Rectal smooth muscle tissue (tissue), 1 donor: ENCODE data around the gene MEF2B.
"Not testable (repeated sequence)": the region's sequence is repeated elsewhere in the genome, so short reads cannot be mapped to it uniquely, and the experiment has no call there.

Source experiments
- H3K27ac ChIP-seq: one replicate; pipeline ENCODE4 v1.7.0; 2013; ENCODE audit warnings: low read depth, low read length, inconsistent platforms
- H3K27me3 ChIP-seq: one replicate; pipeline ENCODE4 v1.7.0; 2013; ENCODE audit warnings: low read length; ENCODE audit not compliant: control insufficient read depth, insufficient read depth
- H3K36me3 ChIP-seq: one replicate; pipeline ENCODE4 v1.7.0; 2013; ENCODE audit warnings: low read length; ENCODE audit not compliant: control insufficient read depth, insufficient read depth
- H3K4me1 ChIP-seq: one replicate; pipeline ENCODE4 v1.7.0; 2013; ENCODE audit warnings: low read length; ENCODE audit not compliant: control insufficient read depth, insufficient read depth
- H3K4me3 ChIP-seq: one replicate; pipeline ENCODE4 v1.7.0; 2013; ENCODE audit warnings: low read length
- H3K9ac ChIP-seq: one replicate; pipeline ENCODE4 v1.7.0; 2013; ENCODE audit warnings: low read length

The MEF2B gene

DNA sequence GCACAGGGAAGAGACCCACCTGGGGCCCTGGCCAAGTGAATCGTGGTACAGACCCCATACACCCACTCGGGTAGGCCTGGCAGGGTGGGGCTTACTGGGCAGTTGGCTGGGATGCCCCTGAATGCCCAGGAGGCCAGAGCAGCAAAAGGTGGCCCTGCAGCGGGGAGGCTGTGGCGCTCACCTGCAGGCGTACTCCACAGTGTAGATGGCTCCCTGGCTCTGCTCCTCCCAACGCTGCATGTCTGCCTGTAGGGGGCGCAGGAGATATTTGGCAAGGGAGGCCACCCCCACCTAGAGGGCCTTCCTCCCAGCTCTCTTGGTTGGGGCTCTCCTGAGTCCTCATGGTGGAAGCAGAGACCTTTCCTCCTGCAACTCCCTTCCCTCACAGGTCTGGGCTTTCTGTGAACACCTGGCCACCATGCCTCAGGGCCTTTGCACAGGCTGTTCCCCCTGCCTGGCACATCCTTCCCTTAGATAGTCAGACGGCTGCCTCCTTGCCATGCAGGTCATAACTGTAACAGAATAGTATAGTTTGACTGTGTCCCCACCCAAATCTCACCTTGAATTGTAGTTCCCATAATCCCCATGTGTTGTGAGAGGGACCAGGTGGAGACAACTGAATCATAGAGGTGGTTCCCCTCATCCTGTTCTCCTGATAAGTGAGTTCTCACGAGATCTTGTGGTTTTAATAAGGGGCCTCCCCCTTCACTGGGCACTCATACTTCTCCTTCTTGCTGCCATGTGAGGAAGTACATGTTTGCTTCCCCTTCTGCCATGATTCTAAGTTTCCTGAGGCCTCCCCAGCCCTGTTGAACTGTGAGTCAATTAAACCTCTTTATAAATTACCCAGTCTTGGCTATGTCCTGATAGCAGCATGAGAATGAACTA, 16.0 kb upstream of the MEF2B start:
- Histone ChIP-seq H3K9ac (no peak overlapping the region), H3K27ac (no peak overlapping the region), H3K36me3 (peaks cover 9% of the 10 kb centered on the region), H3K4me3 (no peak overlapping the region), H3K27me3 (no peaks in the 10 kb centered on the region), H3K4me1 (peaks cover 15% of the 10 kb centered on the region)

GRCh38 chr19:19181488-19181998, 11.5 kb upstream of the MEF2B start:
- Histone ChIP-seq H3K27me3 (no peaks in the 10 kb centered on the region), H3K27ac (no peak overlapping the region), H3K4me3 (no peak overlapping the region), H3K9ac (no peak overlapping the region), H3K36me3 (peaks cover 20% of the 10 kb centered on the region), H3K4me1 (no peaks in the 10 kb centered on the region)

DNA sequence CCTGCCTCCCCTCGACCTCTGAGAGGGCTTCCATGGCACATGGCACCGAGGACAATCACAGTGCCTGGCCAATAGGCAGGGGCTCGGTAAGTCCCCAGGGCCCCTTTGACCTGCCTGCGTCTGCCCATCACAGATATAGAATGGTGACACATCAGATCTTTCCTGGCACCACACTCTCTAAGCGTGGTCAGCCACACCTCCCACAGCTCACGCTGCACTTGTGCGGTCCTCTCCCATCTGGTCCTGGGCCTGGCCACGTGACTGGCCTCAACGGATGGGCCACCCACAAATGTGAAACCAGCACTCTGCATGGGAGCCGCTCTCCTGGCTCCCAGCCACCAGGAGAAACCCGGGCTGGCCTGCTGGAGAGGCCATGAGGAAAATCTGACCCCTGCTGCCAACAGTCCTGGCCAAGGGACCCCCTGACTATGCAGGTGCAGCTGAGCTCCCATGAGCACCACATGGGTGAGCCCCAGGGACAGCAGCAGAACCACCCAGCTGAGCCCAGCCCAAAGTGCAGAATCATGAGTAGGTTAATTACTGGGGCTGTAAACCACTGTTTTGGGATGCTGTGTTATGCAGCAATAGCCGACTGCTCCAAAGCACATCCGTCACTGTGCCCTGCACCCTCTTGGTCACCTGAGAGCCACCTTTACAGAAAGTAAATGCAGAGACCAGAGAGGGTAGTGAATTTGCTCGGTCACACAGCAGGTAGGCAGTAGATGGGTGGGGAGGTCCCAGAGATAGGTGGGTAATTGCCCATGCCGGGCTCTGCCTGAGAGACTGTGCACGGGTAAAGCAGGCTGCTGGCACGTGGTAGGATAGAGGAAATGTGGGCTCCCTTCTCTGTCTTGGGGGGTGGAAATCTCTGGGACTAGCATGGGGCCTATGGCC, 9.7 kb upstream of the MEF2B start:
- Histone ChIP-seq H3K4me3 (no peak overlapping the region), H3K27ac (no peak overlapping the region), H3K9ac (no peak overlapping the region), H3K4me1 (no peaks in the 10 kb centered on the region), H3K27me3 (no peaks in the 10 kb centered on the region), H3K36me3 (peaks cover 21% of the 10 kb centered on the region)

DNA sequence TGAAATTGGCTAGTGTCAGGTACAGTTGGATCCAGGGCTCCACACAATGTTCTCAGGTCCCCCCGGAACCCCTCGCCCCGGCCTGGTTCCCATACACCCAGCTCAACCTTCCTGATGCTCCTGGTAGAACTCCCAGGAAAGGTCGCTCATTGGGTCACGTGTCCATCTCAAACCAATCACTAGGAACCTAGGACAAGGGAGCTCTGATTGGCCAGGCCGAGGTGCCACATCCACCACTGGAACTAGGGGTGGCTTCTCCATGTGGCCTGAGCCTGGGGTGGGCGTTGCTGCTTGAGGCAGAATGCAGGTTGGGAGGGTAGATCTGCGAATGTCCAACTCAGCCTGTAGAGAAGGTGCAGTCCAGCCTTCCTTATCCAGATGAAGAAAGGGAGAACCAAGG, 6.9 kb upstream of the MEF2B start:
- Histone ChIP-seq H3K36me3 (peaks cover 13% of the 10 kb centered on the region), H3K4me3 (no peak overlapping the region)

GRCh38 chr19:19173243-19173642, 3.2 kb upstream of the MEF2B start:
- not testable (repeated sequence) for H3K4me3 ChIP-seq, H3K27ac ChIP-seq, H3K36me3 ChIP-seq, H3K9ac ChIP-seq, H3K27me3 ChIP-seq, H3K4me1 ChIP-seq

More for the DNA sequence above, 6.9 kb upstream of the MEF2B start:
- H3K27me3 ChIP-seq: no peaks in the 10 kb centered on the region
- no peak overlapping the region for H3K27ac ChIP-seq
- H3K9ac ChIP-seq: no peak overlapping the region
- H3K4me1 ChIP-seq: no peaks in the 10 kb centered on the region

DNA sequence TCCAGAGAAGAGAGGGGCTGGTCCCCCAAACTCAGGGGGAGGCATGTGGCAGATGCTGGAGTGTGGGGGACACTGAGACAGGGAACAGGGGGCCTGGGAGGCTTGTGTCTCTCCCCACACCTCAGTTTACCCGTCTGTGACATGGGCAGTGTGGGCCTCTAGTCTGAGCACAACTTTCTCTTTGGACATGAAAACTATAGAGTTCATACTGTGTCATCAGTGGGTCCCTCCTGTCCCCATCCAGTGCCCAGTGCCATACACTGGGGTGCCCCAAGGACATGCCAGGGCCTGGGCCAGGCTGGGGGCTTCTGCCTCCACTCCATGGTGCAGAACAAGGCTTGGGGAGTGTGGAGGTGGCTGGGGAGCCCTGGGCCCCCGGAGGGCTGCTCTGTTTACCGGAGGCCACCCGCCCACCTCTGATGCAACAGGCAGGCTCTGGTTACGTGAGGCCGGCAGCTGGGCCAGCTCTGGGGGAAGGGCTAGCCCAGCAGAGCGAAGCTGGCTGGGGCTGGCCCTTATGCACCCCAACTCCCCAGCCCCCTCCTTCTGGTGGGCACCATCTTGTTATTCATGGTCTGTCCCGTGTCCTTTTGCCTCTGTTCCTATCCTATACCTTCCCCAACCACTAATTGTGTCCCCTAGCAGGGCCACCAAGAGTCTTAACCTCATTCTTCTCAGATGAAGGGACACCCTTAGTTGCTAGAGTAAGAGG, 1.9 kb upstream of the MEF2B start:
- no peak overlapping the region for H3K4me3 ChIP-seq

DNA sequence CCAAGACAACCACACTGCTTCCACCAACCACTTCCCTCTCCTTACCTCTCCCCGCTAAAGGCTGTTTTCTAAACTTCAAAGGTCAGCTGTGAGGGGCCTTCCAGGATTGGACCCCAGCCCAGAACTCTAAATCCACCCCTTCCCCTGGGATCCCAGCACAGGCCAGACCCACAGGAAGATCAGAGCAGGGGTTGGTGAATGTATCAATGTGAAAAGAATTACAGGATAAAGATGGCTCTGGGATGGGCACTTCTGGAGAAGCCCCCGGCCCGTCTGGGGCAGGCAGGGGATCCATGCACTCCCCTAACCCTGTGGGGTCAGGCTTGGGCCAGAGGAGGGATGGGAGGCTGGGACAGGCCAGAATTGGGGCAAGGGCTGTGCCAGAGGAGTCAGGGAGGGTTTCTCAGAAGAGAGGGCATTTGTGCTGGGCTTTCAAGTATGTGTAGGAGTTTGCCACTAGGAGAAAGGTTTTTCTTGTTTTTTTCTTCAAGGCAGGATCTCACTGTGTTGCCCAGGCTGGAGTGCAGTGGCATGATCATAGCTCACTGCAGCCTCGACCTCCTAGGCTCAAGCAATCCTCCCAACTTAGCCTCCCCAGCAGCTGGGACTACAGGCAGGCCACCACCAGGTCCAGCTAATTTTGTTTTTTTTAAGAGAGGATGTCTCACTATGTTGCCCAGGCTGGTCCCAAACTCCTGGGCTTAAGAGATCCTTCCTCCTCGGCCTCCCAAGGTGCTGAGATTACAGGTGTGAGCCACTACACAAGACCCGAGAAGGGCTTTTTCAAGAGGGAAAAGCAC, 1.0 kb upstream of the MEF2B start:
- no peaks in the 10 kb centered on the region for H3K4me1 ChIP-seq
- H3K27me3 ChIP-seq: no peaks in the 10 kb centered on the region
- H3K4me3 ChIP-seq: no peak overlapping the region
- no peak overlapping the region for H3K9ac ChIP-seq
- no peak overlapping the region for H3K27ac ChIP-seq
- no peaks in the 10 kb centered on the region for H3K36me3 ChIP-seq

More for the DNA sequence above, 1.9 kb upstream of the MEF2B start:
- Histone ChIP-seq H3K36me3 (peaks cover 2% of the 10 kb centered on the region), H3K4me1 (no peaks in the 10 kb centered on the region), H3K27me3 (no peaks in the 10 kb centered on the region), H3K9ac (no peak overlapping the region), H3K27ac (no peak overlapping the region)

GRCh38 chr19:19169236-19170052, 619 bp downstream of the MEF2B start:
- H3K36me3 ChIP-seq: no peaks in the 10 kb centered on the region
- H3K4me3 ChIP-seq: peak overlapping the region; percentile 53
- H3K9ac ChIP-seq: no peak overlapping the region
- no peaks in the 10 kb centered on the region for H3K27me3 ChIP-seq
- no peak overlapping the region for H3K27ac ChIP-seq
- no peaks in the 10 kb centered on the region for H3K4me1 ChIP-seq

GRCh38 chr19:19167612-19168011, 2.5 kb downstream of the MEF2B start:
- Histone ChIP-seq H3K27me3 (no peaks in the 10 kb centered on the region), H3K27ac (no peak overlapping the region), H3K4me1 (no peaks in the 10 kb centered on the region)

GRCh38 chr19:19165396-19165795, 4.7 kb downstream of the MEF2B start:
- H3K36me3 ChIP-seq: no peaks in the 10 kb centered on the region
- no peak overlapping the region for H3K27ac ChIP-seq
- H3K9ac ChIP-seq: no peak overlapping the region
- no peaks in the 10 kb centered on the region for H3K4me1 ChIP-seq
- no peaks in the 10 kb centered on the region for H3K27me3 ChIP-seq
- no peak overlapping the region for H3K4me3 ChIP-seq

More at GRCh38 chr19:19167612-19168011, 2.5 kb downstream of the MEF2B start:
- Histone ChIP-seq H3K9ac (no peak overlapping the region), H3K36me3 (no peaks in the 10 kb centered on the region), H3K4me3 (no peak overlapping the region)

- no peak overlapping the region for H3K27ac ChIP-seq
- H3K36me3 ChIP-seq: no peaks in the 10 kb centered on the region
- H3K4me3 ChIP-seq: no peak overlapping the region
- H3K4me1 ChIP-seq: no peaks in the 10 kb centered on the region
- no peaks in the 10 kb centered on the region for H3K27me3 ChIP-seq
- H3K9ac ChIP-seq: no peak overlapping the region
These were observed 7.6 kb downstream of the MEF2B start for GRCh38 chr19:19162495-19162894.
